B cell (primary cell): Measurements from ENCODE around the gene ARRB2. TPM values are rescaled to one million over a fixed set of nuclear protein-coding genes. Genes with fewer than 3 reads are reported as not detected.

Experiments used
- ATAC-seq: fragments of 200-7000 bp; cut with Tn5 transposase; one replicate; pipeline ENCODE4 v1.10.0; 2021; ENCODE audit warnings: low read depth, mild to moderate bottlenecking, moderate number of reproducible peaks, moderate library complexity
- CTCF ChIA-PET: fragments of 350-600 bp; sonication (Branson Sonifier 250); formaldehyde crosslinking; loops from one replicate; lab custom pipeline; 2021; ENCODE audit warnings: antibody characterized with exemption, inconsistent platforms; lab: Charles Lee
- POLR2A ChIA-PET: fragments of 350-600 bp; sonication (Branson Sonifier 250); formaldehyde crosslinking; loops from one replicate; lab custom pipeline; 2021; ENCODE audit warnings: antibody characterized with exemption; lab: Charles Lee
- DNase-seq: peaks from one replicate; pipeline ENCODE4 v3.0.0; 2013
- H2AFZ ChIP-seq: 2 replicates; pipeline ENCODE4 v1.6.1; 2012; ENCODE audit warnings: mild to moderate bottlenecking, low read depth, low read length; ENCODE audit not compliant: insufficient read depth, poor library complexity, severe bottlenecking
- H3K27ac ChIP-seq, 2 donors: 1 replicate in 1 of 2; 2 replicates in 1 of 2; pipeline ENCODE4 v1.5.1; 2012 to 2013; ENCODE audit warnings: low read length in 2 of 2, mild to moderate bottlenecking in 2 of 2, moderate library complexity in 1 of 2
- H3K27me3 ChIP-seq, 4 experiments: fragments of 200-600 bp in 1 of 4; sonication (generic) in 1 of 4; replicated peaks in 1 of 4; 1 replicate in 2 of 4; 2 replicates in 2 of 4; pipeline versions ENCODE4 v1.6.1 to v1.7.0; 2013 to 2016; ENCODE audit warnings: low read length in 3 of 4, mild to moderate bottlenecking in 2 of 4, mixed read lengths in 1 of 4, moderate library complexity in 1 of 4; ENCODE audit not compliant: insufficient read depth in 4 of 4, control insufficient read depth in 3 of 4; ENCODE audit errors: control extremely low read depth in 1 of 4
- H3K36me3 ChIP-seq, 2 experiments: replicated peaks in 1 of 2; 1 replicate in 1 of 2; 2 replicates in 1 of 2; pipeline versions ENCODE4 v1.6.1 to v1.7.1; 2013; ENCODE audit warnings: low read length in 1 of 2; ENCODE audit not compliant: insufficient read depth in 2 of 2, control insufficient read depth in 1 of 2; ENCODE audit errors: control extremely low read depth in 1 of 2, extremely low read depth in 1 of 2
- H3K4me1 ChIP-seq, 2 donors: fragments of 200-600 bp in 1 of 2; sonication (generic) in 1 of 2; 1 replicate in 1 of 2; 2 replicates in 1 of 2; pipeline versions ENCODE4 v1.5.1 to v1.6.1; 2013 to 2017; ENCODE audit warnings: low read length in 2 of 2; ENCODE audit not compliant: control insufficient read depth in 2 of 2, insufficient read depth in 2 of 2
- H3K4me2 ChIP-seq: replicated peaks from 2 replicates; pipeline ENCODE3; 2012; ENCODE audit warnings: mild to moderate bottlenecking, low read depth, low read length; ENCODE audit not compliant: poor library complexity, severe bottlenecking
- H3K4me3 ChIP-seq, 5 experiments: fragments of 200-600 bp in 1 of 5; sonication (generic) in 1 of 5; 1 replicate in 3 of 5; 2 replicates in 2 of 5; pipeline versions ENCODE4 v1.5.1 to v1.7.0; 2011 to 2016; ENCODE audit warnings: low read length in 4 of 5, mild to moderate bottlenecking in 4 of 5, low read depth in 2 of 5, control low read depth in 1 of 5, moderate library complexity in 1 of 5; ENCODE audit not compliant: insufficient read depth in 1 of 5; ENCODE audit errors: control extremely low read depth in 1 of 5, extremely low read depth in 1 of 5
- H3K79me2 ChIP-seq: fragments of 200-600 bp; sonication (generic); one replicate; pipeline ENCODE4 v1.6.0; 2016; ENCODE audit warnings: low read length; ENCODE audit not compliant: control insufficient read depth, insufficient read depth
- H3K9ac ChIP-seq: fragments of 200-600 bp; sonication (generic); 2 replicates; pipeline ENCODE4 v1.6.1; 2017; ENCODE audit warnings: mild to moderate bottlenecking, low read length, moderate library complexity
- H3K9me3 ChIP-seq, 3 donors: one replicate each; pipeline versions ENCODE4 v1.6.1 to v1.7.1; 2013; ENCODE audit warnings: low read length in 2 of 3; ENCODE audit not compliant: control insufficient read depth in 2 of 3, insufficient read depth in 1 of 3; ENCODE audit errors: control extremely low read depth in 1 of 3
- H4K20me1 ChIP-seq: 2 replicates; pipeline ENCODE4 v1.6.0; 2012; ENCODE audit warnings: mild to moderate bottlenecking, low read length; ENCODE audit not compliant: insufficient read depth, control insufficient read depth, poor library complexity, severe bottlenecking
- H3K27ac Mint-ChIP-seq: one replicate; pipeline ENCODE4 v1.8.0; 2021; ENCODE audit warnings: mixed read lengths
- H3K27me3 Mint-ChIP-seq: one replicate; pipeline ENCODE4 v1.8.0; 2021; ENCODE audit warnings: mixed read lengths
- H3K4me1 Mint-ChIP-seq: one replicate; pipeline ENCODE4 v1.8.0; 2021; ENCODE audit warnings: mixed read lengths
- H3K4me3 Mint-ChIP-seq: one replicate; pipeline ENCODE4 v1.8.0; 2021; ENCODE audit warnings: mixed read lengths
- H3K9me3 Mint-ChIP-seq: one replicate; pipeline ENCODE4 v1.8.0; 2022; ENCODE audit warnings: mixed read lengths; ENCODE audit not compliant: insufficient read depth
- EZH2 ChIP-seq: IDR thresholded peaks from 2 replicates; pipeline ENCODE4 v1.6.1; 2012; ENCODE audit warnings: borderline replicate concordance, low read depth, mild to moderate bottlenecking, moderate library complexity, low read length; ENCODE audit not compliant: insufficient read depth, poor library complexity, severe bottlenecking
- WGBS: methylation state at CpG from one replicate; pipeline ENCODE4 v1.1.5; 2013; ENCODE audit warnings: missing lambda C conversion rate; ENCODE audit not compliant: insufficient coverage; 5-methylcytosine and 5-hydroxymethylcytosine counted together
- intact Hi-C: fragments of 100-400 bp; cut with micrococcal nuclease; formaldehyde crosslinking; loops from one replicate; pipeline ENCODE4 v1.10.0; 2022
- polyA plus RNA-seq: library from polyadenylated mRNA; depleted of rRNA; stranded (reverse); fragments of >200 nt; gene quantifications from 2 replicates; pipeline ENCODE4 v1.2.3, GENCODE V29; 2012
- total RNA-seq, 2 donors: library from RNA; stranded (reverse); fragments of 120-200 nt in 1 of 2; gene quantifications; 1 replicate in 1 of 2; 2 replicates in 1 of 2; pipeline versions ENCODE4 v1.2.3 to v1.2.4, GENCODE V29; 2013 to 2022
- TF ChIP-seq, protein P1 (sequence below): fragments of 200-600 bp; IDR thresholded peaks from one replicate; pipeline ENCODE4 v1.8.0; 2022; ENCODE audit warnings: antibody characterized with exemption, mild to moderate bottlenecking

Gene ARRB2
- total and polyA plus RNA-seq, 2 donors (not counting 1 experiment from before 2014, with no cell fraction given), result 111 to 164 TPM

DNA sequence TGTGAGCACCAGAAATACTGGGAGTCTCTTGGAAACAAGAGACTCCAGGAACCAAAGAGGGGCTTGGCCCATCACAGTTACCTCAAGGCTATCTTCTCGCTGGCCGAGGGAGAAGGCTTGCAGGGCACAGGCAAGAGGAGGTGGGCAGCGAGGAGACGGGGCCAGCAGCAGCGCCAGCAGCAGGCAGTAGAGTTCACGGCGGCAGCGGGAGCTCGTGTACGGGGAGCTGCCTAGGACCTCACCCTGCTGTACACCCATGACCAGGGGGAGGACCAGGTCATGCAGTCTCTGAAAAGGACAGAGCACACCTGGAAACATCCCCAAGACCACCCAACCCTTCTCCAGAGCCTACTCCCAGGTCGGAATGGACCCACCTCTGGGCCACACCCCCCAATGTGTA is 37.3 kb upstream of the ARRB2 start:
- Histone ChIP-seq H3K79me2 (no peaks in the 10 kb centered on the region), H4K20me1 (no peaks in the 10 kb centered on the region), H3K4me3 (no peak overlapping the region), H3K9me3 (no peaks in the 10 kb centered on the region), H2AFZ (no peak overlapping the region), H3K27ac (no peak overlapping the region), H3K36me3 (peaks cover 0 to 70% of the 10 kb centered on the region in 2 experiments), H3K4me2 (no peak overlapping the region), H3K4me1 (no peaks in the 10 kb centered on the region), H3K9ac (no peak overlapping the region), H3K27me3 (no peaks in the 10 kb centered on the region)
- H3K27me3 Mint-ChIP-seq, result no peaks in the 10 kb centered on the region
- ChIA-PET CTCF (no interaction called here), POLR2A (no interaction called here)
- intact Hi-C loops, result no loop called here
- DNase-seq, result no peak
- TF ChIP-seq, protein P1, sequence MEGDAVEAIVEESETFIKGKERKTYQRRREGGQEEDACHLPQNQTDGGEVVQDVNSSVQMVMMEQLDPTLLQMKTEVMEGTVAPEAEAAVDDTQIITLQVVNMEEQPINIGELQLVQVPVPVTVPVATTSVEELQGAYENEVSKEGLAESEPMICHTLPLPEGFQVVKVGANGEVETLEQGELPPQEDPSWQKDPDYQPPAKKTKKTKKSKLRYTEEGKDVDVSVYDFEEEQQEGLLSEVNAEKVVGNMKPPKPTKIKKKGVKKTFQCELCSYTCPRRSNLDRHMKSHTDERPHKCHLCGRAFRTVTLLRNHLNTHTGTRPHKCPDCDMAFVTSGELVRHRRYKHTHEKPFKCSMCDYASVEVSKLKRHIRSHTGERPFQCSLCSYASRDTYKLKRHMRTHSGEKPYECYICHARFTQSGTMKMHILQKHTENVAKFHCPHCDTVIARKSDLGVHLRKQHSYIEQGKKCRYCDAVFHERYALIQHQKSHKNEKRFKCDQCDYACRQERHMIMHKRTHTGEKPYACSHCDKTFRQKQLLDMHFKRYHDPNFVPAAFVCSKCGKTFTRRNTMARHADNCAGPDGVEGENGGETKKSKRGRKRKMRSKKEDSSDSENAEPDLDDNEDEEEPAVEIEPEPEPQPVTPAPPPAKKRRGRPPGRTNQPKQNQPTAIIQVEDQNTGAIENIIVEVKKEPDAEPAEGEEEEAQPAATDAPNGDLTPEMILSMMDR, result no peak
- TF ChIP-seq EZH2, result no peak
- no peaks in the 10 kb centered on the region for H3K4me1 Mint-ChIP-seq
- no peak overlapping the region for H3K27ac Mint-ChIP-seq
- no peak overlapping the region for H3K4me3 Mint-ChIP-seq
- no peaks in the 10 kb centered on the region for H3K9me3 Mint-ChIP-seq
- no peak for ATAC-seq
- 98% methylated on average over 11 of the region's 11 CpGs for WGBS

DNA sequence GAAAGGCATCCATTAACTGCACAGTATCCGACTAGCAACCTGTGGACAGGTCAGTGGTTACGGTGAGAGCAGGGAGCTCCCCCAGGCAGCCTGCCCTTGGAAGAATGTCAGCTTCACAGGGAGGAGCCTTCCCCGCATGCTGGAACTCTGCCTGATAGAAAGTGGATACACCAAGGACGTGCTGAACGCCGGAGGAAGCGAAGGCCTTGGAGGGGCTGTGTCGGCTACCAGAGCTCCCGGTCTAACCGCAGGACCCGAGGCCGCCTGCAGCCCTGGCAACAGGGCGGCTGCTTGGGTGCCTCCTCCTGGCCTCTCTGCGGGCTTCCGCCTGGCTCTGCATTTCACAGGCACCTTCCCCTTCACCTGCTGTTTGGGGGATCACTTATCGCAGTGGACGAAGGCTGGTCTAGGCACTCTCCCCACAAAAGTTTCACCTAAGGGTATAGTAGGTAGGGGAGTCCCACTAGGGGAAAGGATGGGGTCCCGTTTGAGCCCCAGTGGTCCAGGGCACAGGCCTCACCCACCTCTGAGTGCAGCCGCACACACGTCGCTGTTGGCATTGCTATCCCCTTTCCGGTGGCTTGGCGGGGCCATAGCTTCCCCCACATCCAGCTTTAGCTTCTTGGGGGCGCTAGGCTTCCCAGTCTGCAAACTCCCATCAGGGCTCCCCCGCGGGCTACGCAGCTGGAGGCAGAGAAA is 36.3 kb upstream of the ARRB2 start:
- ChIA-PET CTCF (no interaction called here), POLR2A (no interaction called here)
- H3K4me1 ChIP-seq, result no peaks in the 10 kb centered on the region
- DNase-seq (no peak), ATAC-seq (no peak)
- no peaks in the 10 kb centered on the region for H3K27me3 ChIP-seq
- WGBS, result 93% methylated on average over 25 of the region's 27 CpGs
- no peak overlapping the region for H3K9ac ChIP-seq
- no peak overlapping the region for H3K27ac Mint-ChIP-seq
- H3K36me3 ChIP-seq, result peaks cover 0 to 80% of the 10 kb centered on the region in 2 experiments
- no peak for TF ChIP-seq EZH2
- TF ChIP-seq, protein P1, result no peak
- no peak overlapping the region for H3K4me2 ChIP-seq
- H3K4me1 Mint-ChIP-seq, result no peaks in the 10 kb centered on the region
- H3K27ac ChIP-seq, result no peak overlapping the region
- H3K79me2 ChIP-seq, result no peaks in the 10 kb centered on the region
- intact Hi-C loops, result no loop called here
- H3K4me3 Mint-ChIP-seq, result no peak overlapping the region
- no peaks in the 10 kb centered on the region for H4K20me1 ChIP-seq
- H3K27me3 Mint-ChIP-seq, result no peaks in the 10 kb centered on the region
- H3K9me3 Mint-ChIP-seq, result no peaks in the 10 kb centered on the region
- no peak overlapping the region for H3K4me3 ChIP-seq
- no peaks in the 10 kb centered on the region for H3K9me3 ChIP-seq
- H2AFZ ChIP-seq, result no peak overlapping the region
